ENCODE measurements around the gene OPCML.

OPCML gene

DNA sequence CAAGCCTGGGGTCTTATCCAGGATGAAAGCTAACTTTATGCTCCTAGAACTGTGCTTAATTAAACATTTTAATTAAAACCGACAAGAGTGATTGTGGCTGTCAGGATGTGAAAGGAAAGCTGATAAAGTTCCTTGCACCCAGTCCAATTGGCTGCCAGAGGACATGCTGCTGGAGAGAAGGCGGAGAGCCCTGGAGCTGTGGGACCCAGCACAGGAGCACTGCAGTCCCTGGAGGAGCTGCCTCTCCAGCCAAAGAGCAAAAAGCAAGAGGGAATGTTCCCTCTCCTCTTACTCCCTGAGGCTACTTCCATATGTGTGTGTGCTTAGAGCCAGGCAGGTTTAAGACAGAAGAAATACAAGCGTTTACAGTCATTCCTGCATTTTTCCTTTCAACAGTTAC lies 118.6 kb downstream of the OPCML start:
- DNase-seq (ENCODE audit: low read depth, low spot score) = peak; percentile 87

DNA sequence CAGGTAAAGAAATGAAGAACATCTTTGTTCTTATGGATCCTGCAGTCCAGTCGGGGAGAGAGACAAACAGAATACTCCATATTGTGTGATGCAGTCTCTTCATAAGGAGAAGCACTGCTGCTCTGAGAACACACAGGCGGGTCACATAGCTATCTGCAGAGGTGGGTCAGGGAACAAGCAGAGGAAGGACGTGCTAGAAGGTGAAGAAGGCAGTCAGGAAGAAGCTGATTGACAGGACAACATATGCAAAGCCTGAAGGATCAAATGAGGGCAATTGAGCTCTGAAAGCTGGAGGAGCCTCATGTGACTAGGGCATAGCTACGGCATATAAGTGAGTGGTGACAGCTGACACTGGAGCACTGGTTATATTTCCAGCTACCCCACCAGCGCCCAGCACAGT lies 122.5 kb downstream of the OPCML start:
- no peak for DNase-seq (ENCODE audit: low read depth, low spot score)

DNA sequence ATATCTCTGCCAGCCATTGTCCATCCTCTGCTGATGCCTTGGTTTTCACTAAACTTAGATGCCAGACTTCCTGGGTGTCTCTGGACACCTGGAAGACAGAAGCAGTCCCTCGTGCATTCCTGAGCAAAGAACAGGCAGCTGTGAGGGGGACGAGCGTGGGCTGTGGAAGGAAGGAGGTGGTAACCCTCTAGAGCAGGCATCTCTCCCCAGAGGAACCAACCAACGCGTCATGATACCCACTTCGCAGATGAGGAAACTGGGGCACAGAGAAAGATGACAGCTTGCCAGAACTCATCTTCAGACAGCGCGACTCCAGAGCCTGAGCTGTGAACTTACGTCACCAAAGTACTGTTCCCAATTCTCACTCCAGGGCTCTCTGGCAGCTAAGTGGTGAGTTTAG lies 123.4 kb downstream of the OPCML start:
- DNase-seq (ENCODE audit: low read depth, low spot score) = no peak

DNA sequence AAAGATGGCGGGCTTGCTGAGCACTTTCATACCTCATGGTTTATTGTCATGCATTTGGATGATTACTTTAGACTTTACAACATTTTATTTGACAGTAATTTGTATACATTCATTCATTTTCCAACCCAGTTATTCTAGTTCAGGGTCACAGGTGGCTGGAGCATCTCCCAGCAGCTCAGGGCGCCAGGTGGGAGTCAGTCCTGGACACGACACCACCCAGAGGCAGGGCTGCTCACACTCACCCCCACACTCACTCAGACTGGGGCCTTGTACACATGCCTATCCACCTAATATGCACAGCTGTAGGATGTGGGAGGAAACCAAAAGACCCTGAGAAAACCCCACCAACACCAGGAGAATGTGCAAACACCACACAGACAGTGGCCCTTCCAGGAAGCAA lies 123.9 kb downstream of the OPCML start:
- no peak for DNase-seq (ENCODE audit: low read depth, low spot score)

DNA sequence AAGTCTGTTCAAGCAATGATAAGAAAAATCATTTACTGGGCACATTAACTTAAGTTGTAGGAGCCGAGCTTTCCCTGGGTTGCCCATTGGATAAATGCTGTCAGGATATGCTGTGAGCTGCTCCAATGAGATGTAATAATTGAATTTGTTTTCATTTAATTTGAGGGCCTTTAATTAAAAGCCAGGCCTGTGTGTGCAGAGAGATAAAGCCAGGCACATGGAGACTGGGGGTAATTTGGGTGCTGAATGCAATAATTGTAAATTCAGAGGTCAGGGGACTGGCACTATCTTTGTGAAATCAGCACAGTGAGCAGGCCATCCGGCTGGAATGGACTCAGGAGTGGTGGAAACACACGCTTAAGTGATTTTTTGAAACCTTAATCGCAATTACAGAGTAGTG lies 125.8 kb downstream of the OPCML start:
- no peak for DNase-seq (ENCODE audit: low read depth, low spot score)

DNA sequence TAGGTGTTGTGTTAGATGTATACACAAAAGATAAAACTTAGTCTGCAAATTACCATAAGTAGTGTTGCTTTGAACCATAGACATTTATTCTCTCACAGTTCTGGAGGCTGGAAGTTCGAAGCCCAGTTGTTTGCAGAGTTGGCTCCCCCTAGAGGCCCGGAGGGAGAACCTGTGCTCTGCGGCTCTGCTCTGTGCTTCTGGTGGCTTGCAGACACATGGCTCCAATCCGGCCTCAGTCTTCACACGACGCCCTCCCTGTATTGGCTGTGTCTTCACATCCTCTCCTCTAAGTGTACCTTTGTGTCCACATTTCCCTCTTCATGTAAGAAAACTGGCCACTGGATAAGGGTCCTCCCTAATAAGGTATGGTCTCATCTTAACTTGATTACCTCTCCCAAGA lies 128.4 kb downstream of the OPCML start:
- DNase-seq (ENCODE audit: low read depth, low spot score) = peak; percentile 35

- no peak for DNase-seq (ENCODE audit: low read depth, low spot score)
Measured at GRCh38 chr11:133402551-133402950, 129.8 kb downstream of the OPCML start.

- no peak for DNase-seq (ENCODE audit: low read depth, low spot score)
Measured at GRCh38 chr11:133399855-133400625, 132.3 kb downstream of the OPCML start.

GRCh38 chr11:133399294-133399693 lies 133.0 kb downstream of the OPCML start:
- no peak for DNase-seq (ENCODE audit: low read depth, low spot score)

- no peak for DNase-seq (ENCODE audit: low read depth, low spot score)
Measured at GRCh38 chr11:133390803-133391202, 141.5 kb downstream of the OPCML start.

DNA sequence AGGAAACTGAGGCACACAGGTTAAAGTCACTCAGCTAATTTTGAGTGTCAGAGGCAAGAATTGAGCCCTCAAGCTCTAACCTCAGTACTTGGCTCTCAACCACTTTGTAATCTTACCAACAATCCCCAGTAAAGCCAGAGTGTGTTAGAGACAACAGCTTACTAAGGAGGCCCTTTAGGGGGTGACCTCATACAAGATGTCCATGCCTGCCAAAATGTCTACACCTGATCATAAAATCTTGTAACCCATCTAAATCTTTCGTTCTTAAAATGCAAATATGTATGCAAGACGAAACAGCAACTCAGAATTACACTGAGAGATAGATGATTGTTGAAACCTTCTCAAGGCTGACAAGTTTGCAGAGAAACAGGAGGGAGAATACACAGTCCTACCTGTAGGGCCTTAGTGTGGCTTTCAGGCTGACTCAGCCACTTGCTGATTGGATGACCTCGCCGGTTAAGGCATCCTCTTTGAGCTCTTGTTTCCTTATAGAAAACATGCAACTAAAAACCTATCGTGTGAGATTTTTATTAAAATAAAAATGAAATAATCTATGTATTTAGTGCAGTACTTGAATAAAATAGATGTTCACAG lies 143.2 kb downstream of the OPCML start:
- DNase-seq (ENCODE audit: low read depth, low spot score) = no peak

GRCh38 chr11:133388260-133388659 lies 144.0 kb downstream of the OPCML start:
- DNase-seq (ENCODE audit: low read depth, low spot score) = no peak

GRCh38 chr11:133386852-133387251 lies 145.4 kb downstream of the OPCML start:
- no peak for DNase-seq (ENCODE audit: low read depth, low spot score)

GRCh38 chr11:133386262-133386661 lies 146.0 kb downstream of the OPCML start:
- no peak for DNase-seq (ENCODE audit: low read depth, low spot score)

GRCh38 chr11:133385781-133386180 lies 146.5 kb downstream of the OPCML start:
- no peak for DNase-seq (ENCODE audit: low read depth, low spot score)

- DNase-seq (ENCODE audit: low read depth, low spot score) = no peak
Measured at GRCh38 chr11:133384731-133385130, 147.6 kb downstream of the OPCML start.

DNA sequence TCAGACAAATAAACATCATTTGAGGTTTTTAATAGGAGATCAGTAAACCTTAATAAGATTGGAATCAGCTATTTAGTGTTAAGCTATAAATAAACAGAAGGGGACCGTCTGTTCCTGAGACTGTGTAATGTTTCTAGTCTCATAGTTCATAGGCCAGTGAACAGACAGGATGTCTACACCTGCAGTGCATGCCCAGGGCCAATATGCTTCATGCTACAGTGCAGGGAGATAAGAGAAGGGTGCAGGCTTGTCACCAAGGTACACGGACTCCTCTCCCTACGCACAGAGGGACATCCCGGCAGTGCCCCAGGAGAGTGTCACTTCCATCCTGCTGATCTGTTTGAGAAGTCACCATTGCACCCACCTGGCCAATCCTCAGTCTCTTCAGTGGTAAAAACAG lies 148.6 kb downstream of the OPCML start:
- DNase-seq (ENCODE audit: low read depth, low spot score) = no peak

GRCh38 chr11:133383201-133383600 lies 149.1 kb downstream of the OPCML start:
- DNase-seq (ENCODE audit: low read depth, low spot score) = no peak

GRCh38 chr11:133382131-133382812 lies 150.0 kb downstream of the OPCML start:
- no peak for DNase-seq (ENCODE audit: low read depth, low spot score)

DNA sequence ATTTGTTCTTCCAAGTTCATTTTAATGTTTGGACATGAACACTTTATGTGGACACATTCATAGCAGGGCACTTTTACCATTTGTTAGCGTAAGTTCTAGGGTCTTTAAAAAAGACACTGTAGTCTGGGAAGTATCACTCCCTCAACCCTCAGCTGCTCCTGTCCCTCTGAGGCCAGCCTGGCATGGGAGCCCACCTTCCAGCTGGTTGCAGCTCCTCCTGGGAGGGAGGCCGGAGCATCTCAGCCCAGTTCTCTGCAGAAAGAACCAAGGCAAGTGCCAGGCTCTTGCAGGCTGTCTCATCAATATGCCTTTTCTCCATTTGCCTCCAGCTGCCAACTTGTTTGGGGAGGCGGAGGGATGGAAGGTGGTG lies 150.6 kb downstream of the OPCML start:
- no peak for DNase-seq (ENCODE audit: low read depth, low spot score)

DNA sequence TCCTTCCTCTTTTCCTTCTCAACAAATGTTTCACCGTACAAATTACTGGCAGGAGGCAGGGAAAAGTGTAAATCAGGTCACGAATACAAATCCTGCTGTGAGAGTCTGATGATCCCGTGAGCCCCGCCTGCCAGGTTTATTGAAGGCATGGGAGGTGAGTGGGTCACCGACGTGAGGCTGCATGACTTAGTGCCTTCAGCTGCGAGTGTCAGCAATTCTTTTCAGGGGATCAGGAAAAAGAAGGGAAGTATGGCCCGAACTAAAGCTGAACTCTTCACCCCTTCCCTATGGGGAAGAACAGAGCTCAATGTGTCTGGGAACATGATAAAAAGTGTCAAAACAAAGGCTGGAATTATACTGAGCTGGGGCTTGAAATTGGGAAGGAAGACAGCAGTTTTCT lies 166.2 kb downstream of the OPCML start:
- no peak for DNase-seq (ENCODE audit: low read depth, low spot score)

DNA sequence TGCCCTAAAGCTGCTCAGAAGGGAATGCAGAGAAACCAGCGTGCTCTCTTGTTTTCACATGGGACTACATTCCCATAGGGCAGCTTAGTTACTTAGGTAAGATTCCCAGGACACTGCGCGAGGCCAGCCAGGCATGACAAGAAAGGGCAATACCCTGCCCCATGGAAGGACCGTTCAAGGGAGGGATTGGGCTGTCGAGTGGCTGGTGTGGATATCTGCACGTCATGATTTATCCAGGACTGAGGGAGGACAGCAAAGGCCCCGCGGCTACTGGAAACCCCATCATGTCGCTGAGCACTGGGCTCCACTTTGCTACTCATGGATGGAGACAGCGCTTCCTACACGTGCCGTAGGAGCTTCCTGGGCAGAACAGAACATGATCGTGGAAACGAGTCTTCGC lies 169.4 kb downstream of the OPCML start:
- peak; percentile 25 for DNase-seq (ENCODE audit: low read depth, low spot score)

DNA sequence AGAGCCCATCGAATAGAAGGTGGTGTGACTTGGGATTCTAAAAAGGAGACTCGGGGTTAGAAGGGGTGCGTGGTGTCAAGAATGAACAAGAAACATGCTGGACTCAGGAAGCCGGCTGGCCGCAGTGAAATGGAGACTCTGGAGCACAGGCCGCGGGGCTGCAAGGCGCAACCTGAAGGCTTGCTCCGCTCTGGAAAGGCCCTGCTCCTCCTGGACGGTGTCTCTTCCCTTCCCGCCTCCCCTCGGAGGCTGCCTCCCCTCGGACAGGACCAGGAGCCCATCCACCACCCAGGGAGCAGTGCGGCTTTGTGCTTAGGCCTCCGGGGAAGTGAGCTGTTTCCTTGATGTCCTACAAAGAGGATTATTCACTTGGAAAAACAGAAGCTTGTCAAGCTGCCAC lies 170.1 kb downstream of the OPCML start:
- no peak for DNase-seq (ENCODE audit: low read depth, low spot score)

All from ELF-1 (cell line).